ENCODE results near the gene RABGAP1L. TPM values are rescaled to one million over a fixed set of nuclear protein-coding genes. Genes with fewer than 3 reads are reported as not detected.

RABGAP1L gene
- total and polyA plus RNA-seq, 10 of the 15 experiments (the other 5 are each of a cell fraction or from before 2014, with no cell fraction given): 5.8 to 194 (median 113) TPM

- Histone ChIP-seq H3K79me2 (ENCODE audit: control insufficient read depth, insufficient read depth, low read length) (no peaks in the 10 kb centered on the region), H3K4me3 (no peak overlapping the region), H3K9me3 (replicated peaks; ENCODE audit: control insufficient read depth, insufficient read depth, low read length) (no peaks in the 10 kb centered on the region; the same call in 1 of the 3 replicates), H2AFZ (ENCODE audit: control insufficient read depth, low read depth, low read length) (no peak overlapping the region), H3K4me2 (ENCODE audit: control insufficient read depth, insufficient read depth) (no peak overlapping the region), H3K36me3 (ENCODE audit: control insufficient read depth in 2 of 2, insufficient read depth in 2 of 2, low read length in 1 of 2) (peaks cover 0 to 4% of the 10 kb centered on the region in 2 experiments; a peak in 1 of 4 replicates), H3K9ac (ENCODE audit: control insufficient read depth, insufficient read depth, low read length) (no peak overlapping the region), H3K27ac (ENCODE audit: control insufficient read depth, insufficient read depth) (no peak overlapping the region), H3K27me3 (replicated peaks in 1 of 2; ENCODE audit: control insufficient read depth in 2 of 2, insufficient read depth in 2 of 2, low read length in 1 of 2) (no peaks in the 10 kb centered on the region), H3K4me1 (ENCODE audit: control insufficient read depth, insufficient read depth, low read length) (peaks cover 7% of the 10 kb centered on the region), H4K20me1 (ENCODE audit: control insufficient read depth, insufficient read depth) (no peaks in the 10 kb centered on the region)
- no peak for ATAC-seq
- POLR2A ChIA-PET: no interaction called here
- 96% methylated on average over 3 of the region's 3 CpGs for WGBS (ENCODE audit: insufficient coverage, insufficient replicate concordance, low lambda C conversion rate, missing lambda C conversion rate)
- no peak for FAIRE-seq
- DNase-seq (ENCODE audit: low read depth, low spot score): no peak
- CTCF ChIA-PET: no interaction called here
- SMC1A ChIA-PET (ENCODE audit: uncharacterized antibody, unreplicated experiment): no interaction called here
- no TSS peak for BruUV-seq (replicated peaks)
- in situ Hi-C loops (cut with MboI): no loop called here
- RAD21 ChIA-PET (ENCODE audit: unreplicated experiment): no interaction called here
- no peak for TF ChIP-seq YY1 (IDR thresholded peaks at IDR 0.05; ENCODE audit: low read depth, low read length)
- no peak for TF ChIP-seq CBX3 (IDR thresholded peaks at IDR 0.05; ENCODE audit: borderline replicate concordance, low read depth)
- 0 out of 2 replicates have a peak, but pooled peaks have one; percentile 18 for TF ChIP-seq NFYB (IDR thresholded peaks at IDR 0.05; ENCODE audit: insufficient read depth, low read depth, low read length)
- no peak for TF ChIP-seq MEF2A (IDR thresholded peaks at IDR 0.05; ENCODE audit: insufficient read depth, low read depth, low read length)
- TF ChIP-seq ZNF207 (IDR thresholded peaks at IDR 0.05; ENCODE audit: borderline replicate concordance): no peak
- no peak for TF ChIP-seq ZBTB40 (IDR thresholded peaks at IDR 0.05; ENCODE audit: borderline replicate concordance)
- no peak for TF ChIP-seq SUPT20H (IDR thresholded peaks at IDR 0.05; ENCODE audit: borderline replicate concordance, control insufficient read depth, low read depth, low read length)
- intact Hi-C loops (cut with micrococcal nuclease; ENCODE audit: unreplicated experiment): no loop called here
Measured at GRCh38 chr1:174358344-174358743, 199.0 kb downstream of the RABGAP1L start.

Data from GM12878 (cell line).